H54 (cell line): ENCODE results near the gene NMNAT2.

Source experiments
- DNase-seq: peaks from one replicate; pipeline ENCODE4 v3.0.0; 2011; ENCODE audit warnings: low spot score, mixed read lengths; ENCODE audit not compliant: insufficient read length
- FAIRE-seq: peaks from 3 replicates; lab custom pipeline; 2011; peaks lifted over from hg19 to GRCh38; lab: Jason Lieb, UNC
- POLR2A ChIP-seq: IDR thresholded peaks from 2 replicates; pipeline ENCODE4 v1.6.1; 2011; ENCODE audit warnings: low read depth, mild to moderate bottlenecking, low read length

Gene NMNAT2

GRCh38 chr1:183327434-183328290 is 90.5 kb downstream of the NMNAT2 start:
- no peak for FAIRE-seq
- TF ChIP-seq POLR2A, result no peak
- DNase-seq, result no peak

- TF ChIP-seq POLR2A, result no peak
- no peak for FAIRE-seq
- no peak for DNase-seq
These were observed 94.1 kb downstream of the NMNAT2 start for GRCh38 chr1:183323849-183324683.

- no peak for DNase-seq
- no peak for FAIRE-seq
- TF ChIP-seq POLR2A, result no peak
These were observed 98.6 kb downstream of the NMNAT2 start for GRCh38 chr1:183319606-183320005.

GRCh38 chr1:183319051-183319450 is 99.1 kb downstream of the NMNAT2 start:
- no peak for DNase-seq
- FAIRE-seq, result no peak
- no peak for TF ChIP-seq POLR2A

GRCh38 chr1:183318433-183318832 is 99.7 kb downstream of the NMNAT2 start:
- FAIRE-seq (no peak), DNase-seq (peak; percentile 47)
- no peak for TF ChIP-seq POLR2A

GRCh38 chr1:183315991-183316758 is 102.0 kb downstream of the NMNAT2 start:
- DNase-seq (no peak), FAIRE-seq (no peak)
- no peak for TF ChIP-seq POLR2A

GRCh38 chr1:183313063-183313462 is 105.1 kb downstream of the NMNAT2 start:
- TF ChIP-seq POLR2A, result no peak
- DNase-seq (no peak), FAIRE-seq (no peak)

GRCh38 chr1:183310753-183311479 is 107.3 kb downstream of the NMNAT2 start:
- no peak for FAIRE-seq
- no peak for DNase-seq
- no peak for TF ChIP-seq POLR2A

- no peak for TF ChIP-seq POLR2A
- DNase-seq, result no peak
- FAIRE-seq, result no peak
These were observed 109.5 kb downstream of the NMNAT2 start for GRCh38 chr1:183308719-183309118.

GRCh38 chr1:183306317-183307042 is 111.7 kb downstream of the NMNAT2 start:
- DNase-seq (no peak), FAIRE-seq (no peak)
- TF ChIP-seq POLR2A, result no peak

- no peak for DNase-seq
- FAIRE-seq, result no peak
- TF ChIP-seq POLR2A, result no peak
These were observed 113.6 kb downstream of the NMNAT2 start for GRCh38 chr1:183304440-183305107.

- DNase-seq (no peak), FAIRE-seq (no peak)
- no peak for TF ChIP-seq POLR2A
These were observed 114.3 kb downstream of the NMNAT2 start for GRCh38 chr1:183303901-183304300.
